Measurements from ENCODE around the gene M1AP. TPM values are rescaled to one million over a fixed set of nuclear protein-coding genes. Genes with fewer than 3 reads are reported as not detected.

The M1AP gene
- total RNA-seq, 1 donor from 2014 or later: 2.5 TPM

DNA sequence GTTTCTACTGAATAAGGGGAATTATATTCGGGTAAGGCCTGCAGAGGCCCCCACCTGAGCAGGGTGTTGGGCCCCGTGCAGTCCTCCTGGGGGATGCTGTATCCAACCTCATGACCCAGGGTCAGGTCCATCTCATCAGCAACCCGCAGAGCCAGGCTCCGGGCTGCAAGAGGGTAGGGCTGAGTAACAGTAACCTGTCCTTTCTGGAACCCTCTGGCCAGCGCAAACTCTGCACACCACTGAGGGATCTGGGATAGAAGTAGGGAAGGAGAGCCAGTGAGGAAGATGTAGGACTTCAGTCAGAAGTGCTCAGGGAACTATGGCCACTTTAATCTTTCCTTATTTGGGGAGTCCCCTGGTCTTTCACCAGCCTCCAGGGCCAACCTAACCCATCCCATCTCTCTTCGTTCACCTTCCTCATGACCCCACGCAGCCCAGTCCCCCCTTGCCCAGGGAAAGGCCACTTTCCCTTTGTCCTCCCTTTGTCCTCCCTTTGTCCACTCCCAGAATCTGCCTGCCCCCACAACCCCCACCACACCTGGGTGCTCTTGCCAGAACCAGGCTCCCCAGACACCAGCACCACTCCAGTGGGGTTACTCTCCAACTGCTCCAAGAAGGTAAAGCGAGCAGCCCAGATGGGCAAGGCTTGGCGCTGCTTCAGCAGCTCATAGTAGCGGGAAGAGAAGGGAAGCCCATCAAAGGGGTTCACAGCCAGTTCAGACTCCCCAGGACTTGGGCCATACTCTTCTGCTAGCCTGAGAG lies 123.0 kb downstream of the M1AP start:
- TF ChIP-seq, protein P1, sequence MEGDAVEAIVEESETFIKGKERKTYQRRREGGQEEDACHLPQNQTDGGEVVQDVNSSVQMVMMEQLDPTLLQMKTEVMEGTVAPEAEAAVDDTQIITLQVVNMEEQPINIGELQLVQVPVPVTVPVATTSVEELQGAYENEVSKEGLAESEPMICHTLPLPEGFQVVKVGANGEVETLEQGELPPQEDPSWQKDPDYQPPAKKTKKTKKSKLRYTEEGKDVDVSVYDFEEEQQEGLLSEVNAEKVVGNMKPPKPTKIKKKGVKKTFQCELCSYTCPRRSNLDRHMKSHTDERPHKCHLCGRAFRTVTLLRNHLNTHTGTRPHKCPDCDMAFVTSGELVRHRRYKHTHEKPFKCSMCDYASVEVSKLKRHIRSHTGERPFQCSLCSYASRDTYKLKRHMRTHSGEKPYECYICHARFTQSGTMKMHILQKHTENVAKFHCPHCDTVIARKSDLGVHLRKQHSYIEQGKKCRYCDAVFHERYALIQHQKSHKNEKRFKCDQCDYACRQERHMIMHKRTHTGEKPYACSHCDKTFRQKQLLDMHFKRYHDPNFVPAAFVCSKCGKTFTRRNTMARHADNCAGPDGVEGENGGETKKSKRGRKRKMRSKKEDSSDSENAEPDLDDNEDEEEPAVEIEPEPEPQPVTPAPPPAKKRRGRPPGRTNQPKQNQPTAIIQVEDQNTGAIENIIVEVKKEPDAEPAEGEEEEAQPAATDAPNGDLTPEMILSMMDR (conservative IDR thresholded peaks at IDR 0.05; ENCODE audit: low read depth, low read length): no peak
- no peak overlapping the region for H3K4me3 ChIP-seq (ENCODE audit: low read depth, low read length)
- DNase-seq (ENCODE audit: low read depth): no peak

DNA sequence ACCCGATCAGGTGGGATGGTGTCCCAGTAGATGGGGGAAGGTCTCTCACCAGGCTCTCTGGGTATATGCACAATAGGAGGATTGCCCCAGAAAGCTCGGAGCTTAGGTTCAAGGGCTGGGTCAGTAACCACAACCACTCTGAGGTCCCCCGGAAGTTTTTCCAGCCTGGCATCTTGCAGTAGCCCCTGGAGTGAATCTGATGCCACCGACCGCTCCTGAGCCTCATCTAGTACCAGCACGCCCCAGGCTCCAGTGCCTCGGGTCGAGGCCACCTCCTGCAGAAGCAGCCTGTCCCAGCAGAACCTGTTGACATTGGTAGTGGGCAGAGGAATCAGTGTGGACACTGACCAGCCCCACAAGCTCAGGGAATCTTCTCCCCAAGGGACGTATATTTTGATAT lies 124.1 kb downstream of the M1AP start:
- no peak for DNase-seq (ENCODE audit: low read depth)
- TF ChIP-seq, protein P1 (conservative IDR thresholded peaks at IDR 0.05; ENCODE audit: low read depth, low read length): no peak

DNA sequence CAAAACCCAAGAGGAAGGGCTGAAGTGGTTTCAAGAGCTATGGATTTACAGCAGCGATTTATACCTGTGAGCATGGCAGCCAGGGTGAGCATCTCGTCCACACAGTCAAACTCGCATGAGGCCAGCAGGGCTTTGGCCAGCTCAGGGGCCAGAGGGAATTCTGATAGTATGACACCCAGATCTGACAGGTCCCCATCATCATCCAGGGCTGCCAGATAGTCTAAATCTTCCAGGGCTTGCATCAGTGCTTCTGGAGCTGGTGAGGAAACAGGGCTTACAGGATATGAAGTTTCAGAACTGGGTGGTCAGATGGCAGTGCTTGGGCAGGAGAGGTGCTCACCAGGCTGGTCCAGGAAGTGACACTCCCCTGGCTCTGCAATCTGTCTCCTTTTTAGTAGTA lies 125.6 kb downstream of the M1AP start:
- no peak overlapping the region for H3K4me3 ChIP-seq (ENCODE audit: low read depth, low read length)
- TF ChIP-seq, protein P1 (conservative IDR thresholded peaks at IDR 0.05; ENCODE audit: low read depth, low read length): no peak
- DNase-seq (ENCODE audit: low read depth): no peak

More for the DNA sequence above, 124.1 kb downstream of the M1AP start:
- H3K4me3 ChIP-seq (ENCODE audit: low read depth, low read length): no peak overlapping the region

DNA sequence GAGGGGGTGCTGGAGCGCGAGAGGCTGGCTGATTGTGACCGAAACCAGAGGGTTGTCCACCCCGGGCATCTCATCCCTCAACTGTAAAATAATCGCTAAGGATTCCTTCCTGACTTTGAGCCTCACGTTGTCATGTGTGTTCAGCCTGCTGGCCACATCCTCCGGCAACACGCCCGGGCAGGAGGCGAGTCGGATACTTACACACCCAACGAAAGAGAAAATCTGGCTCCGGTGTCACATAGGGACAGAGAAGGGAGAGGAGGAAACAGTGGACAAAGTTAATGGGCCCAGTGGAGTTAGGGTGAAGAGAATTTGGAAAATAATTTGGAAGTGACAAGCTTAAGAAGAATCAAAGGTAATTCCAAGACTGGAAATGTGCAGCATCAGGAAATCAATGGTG lies 131.5 kb downstream of the M1AP start:
- TF ChIP-seq, protein P1 (conservative IDR thresholded peaks at IDR 0.05; ENCODE audit: low read depth, low read length): no peak
- no peak for DNase-seq (ENCODE audit: low read depth)
- H3K4me3 ChIP-seq (ENCODE audit: low read depth, low read length): no peak overlapping the region

DNA sequence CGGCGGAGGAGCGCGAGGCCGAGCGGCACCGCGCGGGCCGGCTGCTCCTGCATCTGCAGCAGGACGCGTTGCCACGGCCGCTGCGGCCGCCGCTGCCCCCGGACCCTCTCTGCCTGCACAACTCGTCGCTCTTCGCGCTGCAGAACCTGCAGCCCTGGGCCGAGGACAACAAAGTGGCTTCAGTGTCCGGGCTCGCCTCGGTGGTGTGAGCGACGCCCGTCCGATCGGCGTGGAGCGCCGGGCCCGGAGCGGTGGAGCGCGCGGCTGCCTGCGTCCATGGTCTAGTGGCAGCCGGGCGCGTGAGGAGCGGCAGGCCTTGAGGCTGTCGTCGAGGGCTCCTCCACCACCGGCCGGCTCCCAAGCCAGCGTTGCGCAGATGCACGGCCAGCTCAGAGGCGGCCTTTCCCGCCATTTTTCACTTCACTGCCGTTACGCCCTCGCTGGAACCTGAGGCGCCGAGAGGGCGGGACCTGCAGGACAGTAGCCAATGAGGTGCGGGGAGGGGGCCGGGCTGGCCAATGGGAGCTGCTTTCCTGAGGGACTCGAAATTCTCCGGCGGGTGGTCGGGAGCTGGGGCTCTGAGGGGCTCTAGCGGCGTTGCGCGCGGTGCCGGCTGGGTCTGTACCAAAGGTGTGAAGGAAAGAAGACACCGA lies 132.0 kb downstream of the M1AP start:
- no peak overlapping the region for H3K4me3 ChIP-seq (ENCODE audit: low read depth, low read length)
- TF ChIP-seq, protein P1 (conservative IDR thresholded peaks at IDR 0.05; ENCODE audit: low read depth, low read length): no peak
- no peak for DNase-seq (ENCODE audit: low read depth)

DNA sequence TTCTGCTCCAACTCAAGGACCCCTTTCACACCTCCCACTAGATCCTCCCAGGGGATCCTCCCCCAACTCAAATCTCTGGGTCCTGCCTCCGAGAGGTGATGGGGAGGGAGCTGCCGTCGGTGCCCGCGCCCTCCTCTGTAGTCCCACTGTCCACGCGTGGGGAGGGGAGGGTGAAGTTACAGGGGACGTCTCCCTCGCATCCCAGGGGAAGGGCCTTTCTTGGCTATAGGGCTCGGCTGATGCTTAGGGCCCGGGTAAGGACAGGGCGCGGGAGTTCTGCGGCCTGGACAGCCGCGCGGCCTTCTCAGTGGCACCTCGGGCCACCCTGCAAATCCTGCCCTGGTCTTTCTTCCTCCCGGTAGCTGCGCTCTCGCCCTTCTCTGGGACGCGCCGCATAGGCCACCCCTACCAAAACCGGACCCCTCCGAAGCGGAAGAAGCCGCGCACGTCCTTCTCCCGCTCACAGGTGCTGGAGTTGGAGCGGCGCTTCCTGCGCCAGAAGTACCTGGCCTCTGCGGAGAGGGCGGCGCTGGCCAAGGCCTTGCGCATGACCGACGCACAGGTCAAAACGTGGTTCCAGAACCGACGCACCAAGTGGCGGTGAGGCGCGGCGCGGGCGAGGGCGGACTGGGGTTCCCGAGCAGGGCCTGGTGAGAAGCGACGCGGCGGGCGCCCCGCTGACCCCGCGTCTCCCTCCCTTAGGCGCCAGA lies 132.7 kb downstream of the M1AP start:
- TF ChIP-seq, protein P1 (conservative IDR thresholded peaks at IDR 0.05; ENCODE audit: low read depth, low read length): no peak

More for the DNA sequence above, 132.7 kb downstream of the M1AP start:
- H3K4me3 ChIP-seq (ENCODE audit: low read depth, low read length): no peak overlapping the region
- no peak for DNase-seq (ENCODE audit: low read depth)
